Activated naive CD4-positive, alpha-beta T cell treated with Interleukin-2 at 50 U/mL for 16 hours (primary cell): Measurements from ENCODE around the gene MRPL40.
A peak's percentile ranks its signal among the peaks of the same experiment; 100 is the strongest.

Source experiments
- DNase-seq: peaks from one replicate; pipeline ENCODE4 v3.0.0-alpha.2; 2020

The MRPL40 gene

DNA sequence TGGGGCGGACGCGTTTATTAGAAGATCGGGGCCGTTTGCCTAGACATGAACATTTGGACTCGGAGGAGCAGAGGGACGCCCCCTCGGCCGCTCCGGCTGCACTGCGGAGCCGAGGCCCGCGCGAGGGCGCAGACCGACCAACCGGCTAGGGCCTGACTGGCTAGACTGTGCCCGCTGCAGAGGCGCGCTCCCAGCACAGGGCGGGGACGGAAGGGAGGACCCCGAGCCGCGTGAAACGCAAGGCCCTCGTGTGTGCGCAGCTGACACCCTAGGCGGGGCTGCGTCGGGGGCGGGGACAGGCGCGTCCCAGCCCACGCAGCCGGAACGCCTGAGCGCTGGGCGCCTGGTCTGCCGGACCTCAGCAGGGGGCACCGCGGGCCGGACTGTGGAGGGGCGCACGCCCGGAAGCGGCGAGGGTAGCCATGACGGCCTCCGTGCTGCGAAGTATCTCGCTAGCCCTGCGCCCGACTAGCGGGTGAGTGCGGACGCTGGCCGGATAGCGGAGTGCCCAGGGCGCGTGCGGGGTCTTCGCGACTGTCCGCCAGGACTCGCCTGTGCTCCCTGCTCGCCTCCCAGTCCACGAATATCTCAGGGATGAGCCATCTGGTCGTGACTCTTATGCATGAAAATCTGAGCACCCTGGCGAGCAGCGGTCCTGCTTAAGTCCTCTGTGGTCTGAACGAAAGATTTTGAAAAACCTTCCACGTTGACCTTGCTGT is at the start of gene MRPL40:
MRPL40 (plus strand) TSS at position 413 of the 719 bp plus-strand sequence; CDS start at position 423, 10 bp downstream.
- peak; percentile 91 for DNase-seq

DNA sequence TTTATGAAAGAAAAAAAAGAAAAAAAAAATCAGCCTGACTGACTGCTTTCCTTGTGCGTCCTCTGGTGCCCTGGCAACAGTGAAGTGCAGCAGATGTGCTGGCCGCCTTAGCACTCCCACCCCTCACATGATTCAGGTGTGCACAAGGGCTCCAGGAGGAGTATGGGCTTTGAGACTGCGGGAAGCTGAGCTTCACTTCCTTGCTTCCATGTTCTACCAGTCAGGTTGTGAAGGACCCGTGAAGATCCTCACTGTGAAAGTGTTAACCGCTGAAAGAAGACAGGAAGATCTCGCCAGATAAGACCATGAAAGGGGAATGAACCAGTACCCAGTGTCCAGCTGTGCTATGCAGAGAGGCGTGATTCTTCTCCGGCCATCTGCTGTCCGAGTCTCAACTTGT is 49.1 kb upstream of the MRPL40 start:
- DNase-seq: no peak

DNA sequence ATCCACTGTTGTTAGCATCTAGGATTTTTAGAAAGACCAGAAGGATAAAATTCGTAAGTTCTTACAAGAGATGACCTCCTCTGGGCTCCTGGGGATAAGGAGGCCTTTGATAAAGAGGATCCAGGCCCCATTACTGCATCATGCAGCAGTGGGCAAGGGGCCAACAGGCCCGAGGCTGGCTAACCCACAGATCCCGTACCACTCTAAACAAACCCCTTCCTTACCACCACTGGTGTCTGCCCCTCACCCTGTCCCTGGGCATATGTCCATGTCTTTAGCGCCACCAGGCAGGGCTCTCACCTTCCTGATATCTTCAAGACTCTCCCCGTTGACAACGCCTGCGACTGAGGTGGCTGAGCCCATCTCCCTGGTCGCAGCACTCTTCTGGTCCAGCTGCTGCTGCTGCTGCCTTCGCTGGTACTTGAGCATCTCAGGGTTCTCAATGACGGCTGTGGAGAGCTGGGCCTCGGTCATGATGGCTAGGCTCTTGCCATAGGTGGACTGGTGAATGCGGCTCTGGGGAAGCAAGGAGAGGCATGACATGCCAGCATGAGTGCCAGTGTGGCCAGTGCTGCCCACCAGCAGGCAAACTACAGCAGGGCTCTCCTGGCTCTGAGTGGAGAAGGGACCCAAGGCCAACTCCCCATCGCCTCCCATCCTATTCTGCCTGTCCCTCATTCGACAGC is 47.0 kb upstream of the MRPL40 start:
- no peak for DNase-seq

DNA sequence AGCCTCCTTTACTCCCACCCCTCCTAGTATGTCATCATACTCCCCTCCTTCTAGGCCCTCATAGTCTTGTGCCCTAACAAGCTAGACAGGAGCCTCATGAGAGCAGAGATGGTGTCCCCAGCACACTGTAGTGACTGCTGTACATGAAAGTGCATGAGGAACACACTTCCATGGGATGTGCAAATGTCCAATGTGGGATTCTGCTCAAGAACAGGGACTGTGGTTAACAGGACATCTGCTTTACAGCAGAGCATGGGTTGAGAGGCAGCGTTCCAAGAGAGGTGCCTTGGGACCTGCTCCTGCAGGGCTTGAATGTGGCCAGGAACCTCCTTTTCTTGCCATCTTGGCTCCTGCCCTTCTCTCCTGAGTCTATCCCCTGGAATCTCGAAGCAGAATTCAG is 46.1 kb upstream of the MRPL40 start:
- no peak for DNase-seq

DNA sequence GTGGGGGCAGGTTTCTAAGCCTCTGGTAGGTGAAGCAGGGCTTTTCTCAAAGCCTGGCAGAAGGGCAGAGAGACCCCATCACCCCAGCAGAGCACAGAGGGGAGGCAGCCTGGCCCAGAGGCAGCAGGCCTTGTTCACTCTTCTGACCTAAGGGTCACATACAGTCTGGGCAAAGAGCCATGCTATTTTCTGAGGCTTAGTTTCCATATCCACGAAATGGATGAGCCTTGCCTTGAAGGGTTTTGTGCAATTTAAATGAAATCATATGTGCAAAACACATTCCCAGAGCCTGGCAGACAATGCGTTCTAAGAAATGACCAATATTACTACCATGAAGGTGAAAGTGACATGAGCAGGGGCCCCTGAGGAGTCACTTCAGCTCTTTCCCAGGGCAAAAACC is 45.3 kb upstream of the MRPL40 start:
- no peak for DNase-seq

DNA sequence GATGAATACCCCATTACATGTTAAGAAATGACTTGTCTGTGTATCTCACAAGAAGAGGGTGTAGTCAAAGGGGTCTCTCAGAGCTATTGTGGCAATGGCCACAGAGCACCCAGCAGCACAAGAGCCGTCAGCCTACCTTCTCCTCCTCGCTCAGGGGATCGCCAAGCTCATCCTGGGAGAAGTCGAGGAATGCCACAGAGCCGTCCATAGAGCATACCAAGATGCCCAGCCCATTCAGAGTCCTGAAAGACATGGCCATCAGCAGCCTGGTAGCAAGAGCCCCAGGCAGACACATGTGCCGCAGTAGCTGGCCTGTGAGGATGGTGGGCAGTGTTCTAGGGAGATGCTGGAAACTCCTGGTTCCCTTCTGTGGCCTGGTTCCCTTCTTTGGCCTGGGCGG is 44.8 kb upstream of the MRPL40 start:
- DNase-seq: no peak

DNA sequence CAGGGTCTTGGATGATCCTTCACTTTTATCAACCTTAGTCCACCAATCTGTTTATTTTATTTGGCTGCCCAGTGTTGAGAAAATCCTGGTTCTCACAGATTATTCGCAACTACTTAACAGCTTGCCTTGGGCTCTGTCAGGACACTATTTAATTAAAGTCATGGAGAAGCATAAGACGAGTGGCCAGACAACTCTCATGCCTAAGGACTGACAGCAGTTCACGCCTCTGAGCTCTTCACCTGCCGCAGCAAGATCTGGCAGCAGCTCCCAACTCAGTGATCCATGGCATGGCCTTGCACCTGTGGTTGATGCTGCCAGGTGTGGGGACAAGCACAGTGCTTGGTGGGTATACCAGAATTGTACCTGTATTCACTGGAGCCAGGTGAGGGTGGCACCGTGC is 38.6 kb upstream of the MRPL40 start:
- DNase-seq: no peak

DNA sequence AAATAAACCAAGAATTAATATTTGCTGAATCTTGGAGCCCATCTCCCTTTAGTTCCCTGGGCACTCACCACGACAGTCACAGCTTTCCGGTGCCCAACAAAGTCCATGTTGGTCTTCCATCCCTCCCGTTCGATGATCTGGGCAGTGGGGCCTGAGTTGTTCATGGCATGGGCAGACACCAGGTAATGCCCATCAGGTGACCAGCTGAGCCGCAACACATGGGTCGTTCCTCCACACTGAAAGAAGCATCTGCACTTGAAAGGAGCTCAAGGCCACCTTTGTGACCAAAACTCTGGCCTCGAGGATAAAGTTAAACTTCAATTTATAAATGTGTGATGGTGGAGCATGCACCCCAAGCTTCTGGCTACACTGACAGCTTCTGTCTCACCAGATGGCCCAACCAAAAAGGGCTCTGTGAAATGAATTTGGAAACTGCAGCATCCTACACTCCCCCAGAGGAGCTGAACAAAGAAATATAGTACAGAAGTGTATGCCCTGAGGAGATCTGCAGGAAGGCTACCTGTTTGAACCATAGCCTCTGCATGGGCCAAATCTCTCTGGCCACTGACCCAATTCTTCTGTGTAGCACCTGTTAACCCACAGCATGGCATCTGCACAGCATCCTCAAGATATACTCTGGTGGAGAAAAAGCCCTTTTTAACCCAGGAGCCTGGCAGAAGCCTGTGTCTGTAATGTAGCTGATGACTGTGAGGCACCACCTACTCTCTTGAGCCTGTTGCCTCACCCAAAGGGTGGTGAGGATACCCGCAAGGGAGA is 37.9 kb upstream of the MRPL40 start:
- DNase-seq: no peak

DNA sequence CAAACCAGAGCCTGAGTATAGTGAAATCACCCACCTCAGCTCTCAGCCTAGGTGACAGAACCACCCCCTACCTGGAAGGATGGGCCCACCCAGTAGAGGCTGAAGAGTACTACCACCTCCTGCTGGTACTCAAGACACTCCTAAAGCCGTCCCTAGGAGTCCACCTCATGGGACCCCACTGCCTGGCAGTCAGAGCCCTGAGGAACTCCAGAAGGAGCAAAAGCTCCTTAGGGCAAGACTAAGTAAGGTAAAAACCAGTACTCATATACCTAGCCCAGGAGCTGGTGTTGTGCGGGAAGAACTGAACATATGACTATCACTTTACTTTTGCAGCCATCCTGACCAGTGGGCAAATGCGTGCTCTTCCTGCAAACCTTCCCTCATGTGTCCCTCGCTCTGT is 37.1 kb upstream of the MRPL40 start:
- no peak for DNase-seq

DNA sequence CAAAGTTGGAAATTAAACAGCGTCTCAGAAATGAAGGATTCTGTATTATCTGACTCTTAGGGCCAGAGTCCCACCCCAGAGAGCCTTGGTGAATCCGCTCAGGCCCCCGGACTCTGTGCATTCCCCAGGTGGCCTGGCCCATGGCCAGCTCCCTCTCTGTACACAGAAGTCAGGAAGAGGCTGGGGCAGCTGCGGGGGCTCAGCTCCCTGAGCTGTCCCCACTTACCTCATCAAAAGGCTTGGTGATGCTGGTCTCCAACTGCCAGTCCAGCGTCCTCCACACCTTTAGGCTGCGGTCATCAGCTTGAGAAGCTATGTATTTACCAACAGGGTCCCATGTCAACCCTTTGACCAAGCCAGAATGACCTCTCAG is 35.8 kb upstream of the MRPL40 start:
- DNase-seq: no peak

DNA sequence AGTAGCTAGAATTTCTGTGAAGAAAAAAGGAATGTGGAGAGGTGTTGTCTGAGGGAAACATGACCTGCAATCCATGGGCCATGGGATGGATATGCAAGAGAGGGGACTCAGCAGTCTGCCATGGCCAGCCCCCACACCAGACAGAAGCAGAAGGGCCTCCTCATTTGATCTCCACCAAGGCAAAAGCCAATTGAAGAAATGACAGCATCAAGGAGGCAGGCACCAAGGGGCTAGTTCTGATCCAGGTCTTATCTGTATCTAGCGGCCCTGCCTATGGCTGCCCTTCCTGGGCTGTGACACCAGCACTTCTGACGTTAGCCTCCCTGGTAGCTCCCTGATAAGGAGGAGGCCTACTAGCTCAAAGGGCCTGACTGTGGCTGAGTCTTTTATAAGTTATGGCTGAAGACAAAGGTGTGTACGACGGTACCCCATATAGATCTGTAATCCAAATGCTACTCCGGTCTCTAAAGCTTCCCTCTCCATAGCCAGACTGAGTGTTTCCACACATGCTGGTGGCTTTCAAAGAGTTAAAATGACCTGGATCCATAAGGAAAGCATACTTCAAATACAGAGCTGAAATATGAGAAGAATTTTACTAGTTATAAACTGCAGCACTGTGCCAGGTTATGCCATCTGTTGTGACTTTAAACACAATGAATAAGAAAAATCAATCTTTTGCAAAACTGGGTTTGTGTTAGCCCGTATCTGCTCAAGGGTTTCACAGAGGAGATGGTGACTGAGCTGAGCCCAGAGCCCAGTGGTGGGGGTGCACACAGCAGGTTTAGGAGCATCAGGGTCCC is 35.2 kb upstream of the MRPL40 start:
- no peak for DNase-seq

DNA sequence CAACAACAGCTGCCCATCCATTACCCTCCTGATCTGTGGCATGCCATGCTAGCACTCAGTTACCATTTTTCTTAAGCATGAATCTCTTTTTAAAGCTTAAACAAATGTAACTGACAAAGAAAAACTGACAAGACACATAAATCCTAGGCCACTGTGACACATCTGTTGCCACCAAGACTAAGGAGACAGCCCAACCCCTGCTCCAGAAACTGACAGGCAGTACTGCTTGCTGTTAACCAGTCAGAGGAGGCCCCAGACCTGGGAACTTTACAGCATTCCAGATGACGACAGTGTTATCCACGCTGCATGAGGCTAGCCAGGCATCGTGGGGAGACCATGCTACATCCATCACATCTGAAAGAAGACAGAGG is 34.6 kb upstream of the MRPL40 start:
- no peak for DNase-seq

DNA sequence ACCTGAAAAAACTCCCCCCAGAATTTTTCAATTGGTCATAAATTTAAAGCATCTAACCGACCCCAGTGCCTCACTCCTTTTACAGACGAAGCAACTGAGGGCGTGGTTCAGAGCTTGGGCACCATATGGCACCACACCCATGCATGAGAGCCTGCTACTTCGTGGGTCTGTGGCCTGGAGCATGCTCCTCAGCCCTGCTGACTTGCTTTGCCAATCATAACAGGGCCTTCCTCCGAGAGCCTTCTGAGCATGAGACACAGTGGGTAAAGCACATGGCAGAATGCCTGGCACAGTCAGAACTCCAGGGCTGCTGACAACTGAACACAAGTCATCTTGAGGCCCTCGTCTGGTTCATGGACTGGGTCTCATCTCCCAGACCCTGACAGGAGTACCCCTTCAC is 34.1 kb upstream of the MRPL40 start:
- no peak for DNase-seq

DNA sequence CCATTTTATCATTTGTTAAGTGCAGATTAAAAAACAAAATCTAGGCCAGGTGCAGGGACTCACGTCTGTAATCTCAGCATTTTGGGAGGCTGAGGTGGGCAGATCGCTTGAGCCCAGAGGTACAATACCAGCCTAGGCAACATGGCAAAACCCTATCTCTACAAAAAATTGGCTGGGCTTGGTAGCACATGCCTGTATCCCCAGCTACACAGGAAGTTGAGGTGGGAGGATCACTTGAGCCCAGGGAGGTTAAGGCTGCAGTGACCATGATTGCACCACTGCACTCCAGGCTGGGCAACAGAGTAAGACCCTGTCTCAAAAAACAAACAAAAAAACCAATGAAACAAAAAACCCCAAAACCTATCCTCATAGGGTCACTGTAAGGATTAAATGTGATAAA is 33.7 kb upstream of the MRPL40 start:
- no peak for DNase-seq

DNA sequence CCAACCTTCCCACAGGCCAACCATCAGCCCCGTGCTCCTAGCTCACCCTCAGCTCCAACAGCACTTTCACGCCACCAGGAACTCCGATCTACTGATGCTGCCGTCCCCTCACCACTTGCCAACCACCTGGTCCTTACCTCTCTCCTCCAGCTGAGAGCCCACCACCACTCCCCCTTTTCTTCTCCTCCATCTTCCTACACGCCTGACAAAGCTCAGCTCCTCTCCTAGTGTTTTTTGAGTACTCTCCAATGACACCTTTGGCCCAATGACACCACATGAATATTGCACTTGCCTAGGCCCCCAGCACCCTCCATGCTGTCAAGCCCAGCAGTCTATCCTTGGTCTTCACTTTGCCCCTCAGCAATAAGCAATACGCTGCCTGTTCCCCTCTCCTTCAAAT is 31.5 kb upstream of the MRPL40 start:
- DNase-seq: no peak

DNA sequence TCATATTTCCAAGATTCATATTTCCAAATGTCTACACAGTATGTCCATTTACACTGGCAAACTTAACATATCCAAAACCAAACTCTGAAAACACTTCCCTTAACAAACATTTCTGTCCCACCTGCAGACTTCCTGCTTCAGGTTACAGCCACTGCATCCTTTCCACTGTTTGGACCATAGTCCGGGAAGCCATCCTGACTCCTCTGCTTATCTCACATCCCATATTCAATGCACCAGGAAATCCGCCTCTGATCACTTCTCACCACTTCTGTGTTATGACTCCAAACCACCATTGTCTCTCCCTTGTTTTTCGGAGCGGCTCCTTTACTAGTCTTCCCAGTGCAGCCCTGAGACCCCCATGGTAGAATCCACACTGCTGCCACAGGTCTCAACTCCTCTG is 30.9 kb upstream of the MRPL40 start:
- DNase-seq: no peak

DNA sequence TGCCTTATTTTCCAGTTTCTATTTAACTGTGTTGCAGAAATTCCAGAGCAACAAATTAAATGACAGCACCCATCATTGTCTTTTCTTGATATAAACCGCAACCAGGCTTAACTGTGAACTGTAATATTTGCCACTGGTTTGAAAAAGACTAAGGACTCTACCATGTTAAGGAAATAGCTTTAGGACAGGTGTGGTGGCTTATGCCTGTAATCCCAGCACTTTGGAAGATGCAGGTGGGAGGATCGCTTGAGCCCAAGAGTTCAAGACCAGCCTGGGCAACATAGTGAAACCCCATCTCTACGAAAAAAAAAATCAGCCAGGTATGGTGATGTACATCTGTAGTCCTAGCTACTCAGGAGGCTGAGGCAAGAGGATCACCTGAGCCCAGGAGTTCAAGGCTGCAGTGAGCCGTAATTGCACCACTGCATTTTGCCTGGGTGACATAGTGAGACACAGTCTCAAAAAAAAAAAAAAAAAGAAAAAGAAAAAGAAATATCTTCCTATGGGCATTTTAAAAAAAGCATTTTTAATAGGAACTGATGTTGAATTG is 29.6 kb upstream of the MRPL40 start:
- no peak for DNase-seq

DNA sequence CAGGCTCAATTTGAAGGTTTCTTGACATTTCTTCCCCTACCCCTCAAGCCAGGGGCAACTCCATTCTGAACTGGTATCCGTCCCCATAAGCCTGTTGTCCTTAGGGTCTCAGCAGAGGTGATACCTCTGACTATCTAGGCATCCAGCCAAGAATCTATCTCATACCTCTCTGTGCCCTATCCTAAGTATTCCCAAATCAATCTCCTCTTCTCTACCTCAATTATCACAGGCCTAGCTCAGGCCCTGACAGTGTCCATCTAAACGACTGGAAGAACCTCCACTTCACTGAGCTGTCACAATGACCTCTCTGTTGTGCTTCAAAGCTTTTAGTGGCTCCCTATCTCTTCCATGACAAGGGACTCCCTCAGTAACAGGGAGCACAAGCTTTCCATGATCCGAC is 27.7 kb upstream of the MRPL40 start:
- no peak for DNase-seq

DNA sequence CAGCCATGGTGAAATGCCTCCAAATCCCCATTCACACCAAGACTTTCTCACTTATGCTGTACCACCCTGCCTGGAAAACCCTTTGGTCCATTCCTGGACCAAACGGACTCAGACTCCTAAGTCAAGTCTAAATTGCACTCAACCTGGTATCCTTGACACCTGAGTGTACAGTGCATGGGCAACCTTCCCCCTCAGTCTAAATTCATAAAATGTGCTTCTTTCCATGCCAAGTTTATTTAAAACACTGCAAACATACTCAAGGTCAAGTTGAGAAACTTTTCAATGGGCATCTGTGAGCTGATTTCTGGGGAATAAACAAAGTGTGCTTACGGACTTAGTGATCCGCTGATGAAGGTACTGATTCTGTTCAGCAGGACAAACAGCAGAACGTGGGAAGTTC is 27.2 kb upstream of the MRPL40 start:
- no peak for DNase-seq

DNA sequence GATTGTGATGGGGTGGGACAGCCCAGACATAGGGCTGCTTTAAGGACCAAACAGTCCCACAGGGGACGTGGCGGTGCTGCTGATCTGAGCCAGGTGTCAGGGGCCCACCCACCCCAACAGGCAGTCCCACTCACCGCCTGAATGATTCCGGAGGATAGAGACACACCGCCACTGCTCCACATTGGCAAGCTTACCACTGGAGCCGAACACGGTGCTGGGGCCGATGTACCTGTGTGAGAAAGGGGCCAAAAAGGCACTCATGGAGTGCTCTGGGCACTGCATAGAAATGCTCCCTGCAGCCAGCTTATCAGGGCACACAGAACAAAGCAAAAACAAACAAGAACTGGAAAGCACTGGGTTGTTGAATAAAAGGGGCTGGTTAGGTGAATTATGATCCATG is 26.7 kb upstream of the MRPL40 start:
- DNase-seq: no peak

DNA sequence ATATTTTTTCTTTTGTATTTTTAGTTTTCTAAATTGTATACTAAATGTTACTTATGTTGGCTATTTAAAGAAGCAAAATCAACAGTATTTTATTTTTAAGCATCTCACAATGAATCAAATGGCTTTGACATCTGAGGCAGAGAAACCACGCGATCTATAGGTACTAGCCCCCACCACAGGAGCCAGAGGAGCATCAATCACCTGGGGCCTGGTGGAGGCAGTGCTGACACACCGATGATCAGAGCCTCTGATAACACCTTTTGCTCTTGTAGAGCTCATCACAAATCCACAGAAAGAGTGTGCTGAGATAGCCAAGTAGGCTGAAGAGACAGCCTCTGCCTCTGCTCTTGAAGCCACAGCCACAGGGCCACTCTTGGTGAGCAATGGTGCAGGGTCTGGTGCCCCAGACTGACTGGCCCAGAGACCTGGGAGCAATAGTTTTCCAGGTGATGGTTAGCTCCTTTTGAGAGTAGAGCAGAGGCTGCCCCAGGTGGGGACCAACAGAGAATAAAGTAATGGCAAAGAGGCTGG is 26.0 kb upstream of the MRPL40 start:
- DNase-seq: no peak

DNA sequence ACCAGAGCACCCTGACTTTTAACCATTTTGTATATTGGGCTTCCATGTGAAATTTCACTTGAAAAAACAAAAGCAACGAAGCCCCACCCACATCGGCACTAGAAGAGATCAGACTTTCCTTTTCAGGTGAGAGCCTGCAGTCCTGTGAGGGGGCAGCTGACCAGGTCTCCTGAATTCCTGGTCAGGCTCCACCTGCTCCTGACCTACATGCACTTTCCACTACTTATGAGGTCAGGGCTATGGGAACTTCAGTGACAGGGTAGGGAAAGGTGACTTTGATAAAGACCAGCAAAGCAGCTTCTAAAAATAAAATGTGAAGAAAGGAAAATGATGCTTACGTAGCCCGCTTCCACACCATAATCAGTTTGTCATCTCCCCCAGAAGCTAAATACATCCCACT is 25.5 kb upstream of the MRPL40 start:
- no peak for DNase-seq
